Osteocyte (in vitro differentiated cells): Measurements from ENCODE around the gene TFDP1. TPM values are rescaled to one million over a fixed set of nuclear protein-coding genes. Genes with fewer than 3 reads are reported as not detected.

Source experiments
- DNase-seq: peaks from one replicate; pipeline ENCODE4 v3.0.0; 2021; ENCODE audit warnings: mixed read lengths; ENCODE audit not compliant: unreplicated experiment; ENCODE audit errors: extremely low spot score
- H3K27ac Mint-ChIP-seq: one replicate; pipeline ENCODE4 v1.8.0; 2021; ENCODE audit warnings: mild to moderate bottlenecking, mixed read lengths; ENCODE audit not compliant: unreplicated experiment
- H3K27me3 Mint-ChIP-seq: one replicate; pipeline ENCODE4 v1.8.0; 2021; ENCODE audit warnings: mixed read lengths; ENCODE audit not compliant: unreplicated experiment
- H3K36me3 Mint-ChIP-seq: one replicate; pipeline ENCODE4 v1.8.0; 2021; ENCODE audit warnings: mixed read lengths; ENCODE audit not compliant: unreplicated experiment
- H3K4me1 Mint-ChIP-seq: one replicate; pipeline ENCODE4 v1.8.0; 2021; ENCODE audit warnings: mixed read lengths; ENCODE audit not compliant: unreplicated experiment
- H3K4me3 Mint-ChIP-seq: one replicate; pipeline ENCODE4 v1.8.0; 2021; ENCODE audit warnings: mild to moderate bottlenecking, moderate library complexity, mixed read lengths; ENCODE audit not compliant: unreplicated experiment
- H3K9me3 Mint-ChIP-seq: one replicate; pipeline ENCODE4 v1.8.0; 2021; ENCODE audit warnings: mixed read lengths; ENCODE audit not compliant: unreplicated experiment
- CTCF ChIP-seq: fragments of 200-600 bp; sonication (generic); IDR thresholded peaks from 2 replicates; pipeline ENCODE4 v1.5.0; 2021; ENCODE audit warnings: antibody characterized with exemption, mild to moderate bottlenecking, moderate library complexity
- total RNA-seq: library from RNA; stranded (reverse); gene quantifications from 2 replicates; pipeline ENCODE4 v1.2.1, GENCODE V29; 2021

The TFDP1 gene
- total RNA-seq, 1 donor from 2014 or later, result 66.9 TPM

- TF ChIP-seq CTCF, result no peak
- no peaks in the 10 kb centered on the region for H3K36me3 Mint-ChIP-seq
- no peaks in the 10 kb centered on the region for H3K4me1 Mint-ChIP-seq
- H3K4me3 Mint-ChIP-seq, result no peak overlapping the region
- H3K27ac Mint-ChIP-seq, result no peak overlapping the region
- no peaks in the 10 kb centered on the region for H3K9me3 Mint-ChIP-seq
- peaks cover 5% of the 10 kb centered on the region for H3K27me3 Mint-ChIP-seq
- no peak for DNase-seq
Observed at GRCh38 chr13:113667771-113668490, 83.4 kb downstream of the TFDP1 start.

DNA sequence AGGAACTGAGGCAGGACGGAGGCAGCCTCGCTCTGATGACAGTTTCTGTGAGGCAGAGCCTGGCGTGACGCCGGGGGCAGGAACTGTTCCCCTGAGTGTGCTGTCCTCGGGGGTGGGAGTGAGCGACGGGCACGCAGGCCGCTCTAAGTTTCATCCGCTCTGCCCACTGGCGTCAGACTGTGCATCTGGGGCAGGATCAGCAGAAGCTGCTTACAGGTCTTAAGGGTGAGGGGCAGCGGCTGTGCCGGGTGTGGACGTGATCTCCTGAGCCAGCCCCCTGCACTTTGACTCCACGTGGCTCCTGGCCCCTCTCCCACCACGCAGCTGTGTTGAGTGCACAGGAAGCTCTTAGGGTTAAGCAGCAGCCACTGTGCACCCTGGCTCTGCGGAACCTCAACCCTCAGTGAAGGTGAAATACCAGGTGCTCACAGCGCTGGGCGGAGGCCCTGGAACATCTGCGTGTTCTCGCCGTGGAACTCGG, 84.0 kb downstream of the TFDP1 start:
- Mint-ChIP-seq H3K36me3 (no peaks in the 10 kb centered on the region), H3K4me1 (no peaks in the 10 kb centered on the region), H3K4me3 (no peak overlapping the region), H3K9me3 (no peaks in the 10 kb centered on the region), H3K27ac (no peak overlapping the region), H3K27me3 (peaks cover 2% of the 10 kb centered on the region)
- no peak for DNase-seq
- TF ChIP-seq CTCF, result no peak

DNA sequence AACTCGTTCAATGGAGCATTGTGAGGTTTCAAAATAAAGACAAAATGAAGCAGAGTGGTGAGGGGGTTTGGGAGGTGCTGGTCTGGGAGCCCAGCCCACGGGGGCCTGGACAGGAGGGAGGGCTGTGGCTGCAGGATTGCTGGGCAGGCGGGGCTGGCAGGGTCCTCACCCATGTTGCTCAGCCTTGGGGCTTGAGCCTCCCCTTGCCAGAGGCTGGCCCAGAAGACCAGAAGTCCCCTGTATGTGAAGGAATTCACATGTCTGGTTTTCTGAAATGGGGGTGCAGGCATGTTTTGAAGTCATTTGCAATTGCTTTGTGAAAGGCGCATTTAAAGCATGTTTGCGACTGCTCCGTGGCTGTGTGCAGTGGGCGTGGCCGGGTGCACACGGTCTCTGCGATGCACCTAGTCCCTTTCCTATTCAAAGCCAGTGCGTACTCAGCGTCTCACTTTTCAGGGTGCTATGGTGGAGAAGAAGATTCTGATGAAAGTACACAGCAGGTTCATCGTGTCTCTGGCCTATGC, 84.7 kb downstream of the TFDP1 start:
- Mint-ChIP-seq H3K27ac (no peak overlapping the region), H3K4me1 (no peaks in the 10 kb centered on the region), H3K4me3 (no peak overlapping the region), H3K27me3 (peaks cover 2% of the 10 kb centered on the region), H3K9me3 (no peaks in the 10 kb centered on the region), H3K36me3 (no peaks in the 10 kb centered on the region)
- no peak for DNase-seq
- no peak for TF ChIP-seq CTCF

DNA sequence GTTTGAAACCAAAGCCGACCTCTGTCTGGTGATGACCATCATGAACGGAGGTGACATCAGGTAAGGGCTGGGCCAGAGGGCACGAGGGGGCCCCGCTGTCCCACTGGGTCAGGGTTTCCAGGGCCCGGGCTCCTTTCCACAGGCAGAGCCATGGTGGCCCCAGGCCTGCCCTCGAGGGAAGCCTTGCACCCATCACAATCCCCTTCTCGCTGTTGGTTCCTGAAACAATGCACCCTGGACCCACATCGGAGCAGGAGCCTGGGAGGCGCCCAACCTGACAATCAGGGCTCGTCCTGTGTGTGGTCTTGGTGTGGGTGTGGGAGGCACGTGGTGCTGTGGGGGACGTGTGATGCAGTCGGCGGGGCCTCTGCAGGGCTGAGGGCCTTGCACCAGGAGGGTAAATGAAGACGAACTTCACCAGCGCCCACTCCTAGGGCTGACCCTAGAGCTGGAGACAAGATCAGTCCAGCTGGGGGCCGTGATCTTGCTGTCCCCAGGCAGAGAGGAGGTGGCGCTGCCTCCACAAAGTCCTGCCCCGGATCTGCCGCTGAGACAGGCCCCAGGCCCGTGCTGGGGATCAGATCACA, 85.3 kb downstream of the TFDP1 start:
- H3K4me1 Mint-ChIP-seq, result no peaks in the 10 kb centered on the region
- H3K9me3 Mint-ChIP-seq, result no peaks in the 10 kb centered on the region

More for the DNA sequence above, 85.3 kb downstream of the TFDP1 start:
- Mint-ChIP-seq H3K27me3 (no peaks in the 10 kb centered on the region), H3K4me3 (no peak overlapping the region), H3K27ac (no peak overlapping the region), H3K36me3 (no peaks in the 10 kb centered on the region)
- no peak for TF ChIP-seq CTCF
- no peak for DNase-seq
